HepG2 (cell line): Measurements from ENCODE around the gene PJA2. TPM values are rescaled to one million over a fixed set of nuclear protein-coding genes. Genes with fewer than 3 reads are reported as not detected.

Experiments
- CENPBD1 ChIP-seq: sonication (generic); formaldehyde crosslinking; IDR thresholded peaks from 2 replicates; pipeline ENCODE4 v1.8.0; 2022; ENCODE audit warnings: missing genetic modification reagents, low read depth, mild to moderate bottlenecking, borderline replicate concordance
- KDM2A ChIP-seq: sonication (generic); formaldehyde crosslinking; IDR thresholded peaks from 2 replicates; pipeline ENCODE4 v1.4.0; 2020; ENCODE audit warnings: low read depth, missing genetic modification reagents, borderline replicate concordance
- LBX2 ChIP-seq: sonication (generic); formaldehyde crosslinking; IDR thresholded peaks from 2 replicates; pipeline ENCODE4 v1.5.0; 2020; ENCODE audit warnings: missing genetic modification reagents, mild to moderate bottlenecking, borderline replicate concordance
- MIXL1 ChIP-seq: IDR thresholded peaks from 2 replicates; pipeline ENCODE4 v1.6.1; 2016
- MXD4 ChIP-seq: IDR thresholded peaks from 2 replicates; pipeline ENCODE4 v1.6.1; 2016; ENCODE audit warnings: mild to moderate bottlenecking, missing biosample characterization, missing genetic modification reagents
- NR2F2 ChIP-seq: IDR thresholded peaks from 2 replicates; pipeline ENCODE4 v1.6.1; 2012; ENCODE audit warnings: low read depth, inconsistent platforms, borderline replicate concordance
- ONECUT2 ChIP-seq: sonication (generic); formaldehyde crosslinking; IDR thresholded peaks from 2 replicates; pipeline ENCODE4 v1.4.0; 2020; ENCODE audit warnings: missing genetic modification reagents
- PREB ChIP-seq: sonication (generic); formaldehyde crosslinking; IDR thresholded peaks from 2 replicates; pipeline ENCODE4 v1.4.0; 2020; ENCODE audit warnings: missing genetic modification reagents
- RBFOX2 ChIP-seq: fragments of 200-400 bp; formaldehyde crosslinking; IDR thresholded peaks from 2 replicates; pipeline ENCODE4 v1.6.1; 2017; ENCODE audit warnings: low read depth, mild to moderate bottlenecking, low read length
- TFDP2 ChIP-seq: sonication (generic); formaldehyde crosslinking; IDR thresholded peaks from 2 replicates; pipeline ENCODE4 v1.4.0; 2020; ENCODE audit warnings: missing genetic modification reagents
- TRIM24 ChIP-seq: sonication (generic); formaldehyde crosslinking; IDR thresholded peaks from 2 replicates; pipeline ENCODE4 v1.8.0; 2022; ENCODE audit warnings: mild to moderate bottlenecking, missing genetic modification reagents
- ZNF224 ChIP-seq: sonication (generic); formaldehyde crosslinking; IDR thresholded peaks from 2 replicates; pipeline ENCODE4 v1.5.0; 2020; ENCODE audit warnings: mild to moderate bottlenecking, missing genetic modification reagents
- ZNF281 ChIP-seq: sonication (generic); formaldehyde crosslinking; IDR thresholded peaks from 2 replicates; pipeline ENCODE4 v1.4.0; 2020; ENCODE audit warnings: missing genetic modification reagents, borderline replicate concordance
- ZNF329 ChIP-seq: sonication (generic); formaldehyde crosslinking; IDR thresholded peaks from 2 replicates; pipeline ENCODE4 v1.9.0; 2021; ENCODE audit warnings: low read depth, mild to moderate bottlenecking, missing genetic modification reagents
- ZNF382 ChIP-seq: sonication (generic); formaldehyde crosslinking; IDR thresholded peaks from 2 replicates; pipeline ENCODE4 v1.5.0; 2020; ENCODE audit warnings: missing genetic modification reagents, mild to moderate bottlenecking, borderline replicate concordance
- ZNF615 ChIP-seq: sonication (generic); formaldehyde crosslinking; IDR thresholded peaks from 2 replicates; pipeline ENCODE4 v1.5.0; 2020; ENCODE audit warnings: mild to moderate bottlenecking, missing genetic modification reagents, borderline replicate concordance
- ZNF639 ChIP-seq: conservative IDR thresholded peaks from 2 replicates; pipeline ENCODE4 v1.6.1; 2018; ENCODE audit warnings: missing genetic modification reagents
- ZNF652 ChIP-seq: IDR thresholded peaks from 2 replicates; pipeline ENCODE4 v1.6.1; 2016; ENCODE audit warnings: low read depth, borderline replicate concordance
- ZNF691 ChIP-seq: sonication (generic); formaldehyde crosslinking; IDR thresholded peaks from 2 replicates; pipeline ENCODE4 v1.4.0; 2020; ENCODE audit warnings: missing genetic modification reagents, low read depth, mild to moderate bottlenecking, borderline replicate concordance
- ZNF788 ChIP-seq: sonication (generic); formaldehyde crosslinking; IDR thresholded peaks from 2 replicates; pipeline ENCODE4 v1.5.0; 2020; ENCODE audit warnings: mild to moderate bottlenecking, missing genetic modification reagents, borderline replicate concordance
- polyA plus RNA-seq, 8 experiments: library from polyadenylated mRNA; depleted of rRNA in 3 of 8; stranded (reverse) in 7 of 8; unstranded in 1 of 8; fragments of >200 nt; fragmentation: Illumina TruSeq in 4 of 8; extraction: Trizol in 4 of 8; gene quantifications; 2 replicates each; pipeline versions ENCODE4 v1.2.1 to v1.2.3, GENCODE V29; 2011 to 2016; ENCODE audit warnings: low read depth in 4 of 8, missing spikeins in 1 of 8, mixed read lengths in 1 of 8; ENCODE audit not compliant: insufficient read depth in 1 of 8
- total RNA-seq, 5 experiments: library from RNA; depleted of rRNA; stranded (reverse); fragments of >200 nt; fragmentation: Illumina TruSeq; extraction: Trizol; gene quantifications; 2 replicates each; pipeline ENCODE4 v1.2.3, GENCODE V29; 2016; ENCODE audit warnings: low read depth in 1 of 5

Gene PJA2
- total and polyA plus RNA-seq, 2 of the 13 experiments (the other 11 are each of a cell fraction or from before 2014, with no cell fraction given): 39.4 to 41.4 TPM

- no peak for TF ChIP-seq ZNF691 (CRISPR knock-in tag)
- TF ChIP-seq ONECUT2 (CRISPR knock-in tag): no peak
- peak; percentile 19; the same call in 1 of the 2 replicates for TF ChIP-seq ZNF281 (CRISPR knock-in tag)
- TF ChIP-seq RBFOX2: peak; percentile 88
- no peak for TF ChIP-seq ZNF652 (CRISPR knock-in tag)
- TF ChIP-seq TFDP2 (CRISPR knock-in tag): peak; percentile 63
- TF ChIP-seq PREB (CRISPR knock-in tag): no peak
- no peak for TF ChIP-seq MXD4
- TF ChIP-seq CENPBD1 (CRISPR knock-in tag): no peak
- 0 out of 2 replicates have a peak, but pooled peaks have one; percentile 8 for TF ChIP-seq ZNF329 (CRISPR knock-in tag)
- no peak for TF ChIP-seq TRIM24 (CRISPR knock-in tag)
- TF ChIP-seq ZNF615 (CRISPR knock-in tag): no peak
- peak; percentile 88; the same call in 1 of the 2 replicates for TF ChIP-seq ZNF639
- no peak for TF ChIP-seq MIXL1 (CRISPR knock-in tag)
- no peak for TF ChIP-seq ZNF224 (CRISPR knock-in tag)
- no peak; the same call in 1 of the 2 replicates for TF ChIP-seq KDM2A (CRISPR knock-in tag)
- TF ChIP-seq ZNF382 (CRISPR knock-in tag): no peak
- TF ChIP-seq ZNF788 (CRISPR knock-in tag): no peak; the same call in 1 of the 2 replicates
- TF ChIP-seq LBX2: no peak
- no peak for TF ChIP-seq NR2F2
Observed at GRCh38 chr5:109409844-109410388, at the start of gene PJA2 (continued).
